T-helper 1 cell treated with Interleukin-12 subunit alpha and Interleukin-12 subunit beta and Interleukin-4 antibody, amounts not matched to agents 30 μg/mL and 1 μg/mL, for 36 hours (primary cell): Measurements from ENCODE around the gene PSMB1.
A peak's percentile ranks its signal among the peaks of the same experiment; 100 is the strongest.

Source experiments
- H3K27ac Mint-ChIP-seq: one replicate; pipeline ENCODE4 v1.8.0; 2021; ENCODE audit warnings: mild to moderate bottlenecking, mixed read lengths
- H3K27me3 Mint-ChIP-seq: one replicate; pipeline ENCODE4 v1.8.0; 2021; ENCODE audit warnings: low read depth, mixed read lengths
- H3K36me3 Mint-ChIP-seq: one replicate; pipeline ENCODE4 v1.8.0; 2021; ENCODE audit warnings: low read depth, mixed read lengths
- H3K4me1 Mint-ChIP-seq: one replicate; pipeline ENCODE4 v1.8.0; 2021; ENCODE audit warnings: low read depth, mixed read lengths
- H3K4me3 Mint-ChIP-seq: one replicate; pipeline ENCODE4 v1.8.0; 2021; ENCODE audit warnings: mild to moderate bottlenecking, moderate library complexity, mixed read lengths
- H3K9me3 Mint-ChIP-seq: one replicate; pipeline ENCODE4 v1.8.0; 2021; ENCODE audit warnings: mixed read lengths

PSMB1 gene

DNA sequence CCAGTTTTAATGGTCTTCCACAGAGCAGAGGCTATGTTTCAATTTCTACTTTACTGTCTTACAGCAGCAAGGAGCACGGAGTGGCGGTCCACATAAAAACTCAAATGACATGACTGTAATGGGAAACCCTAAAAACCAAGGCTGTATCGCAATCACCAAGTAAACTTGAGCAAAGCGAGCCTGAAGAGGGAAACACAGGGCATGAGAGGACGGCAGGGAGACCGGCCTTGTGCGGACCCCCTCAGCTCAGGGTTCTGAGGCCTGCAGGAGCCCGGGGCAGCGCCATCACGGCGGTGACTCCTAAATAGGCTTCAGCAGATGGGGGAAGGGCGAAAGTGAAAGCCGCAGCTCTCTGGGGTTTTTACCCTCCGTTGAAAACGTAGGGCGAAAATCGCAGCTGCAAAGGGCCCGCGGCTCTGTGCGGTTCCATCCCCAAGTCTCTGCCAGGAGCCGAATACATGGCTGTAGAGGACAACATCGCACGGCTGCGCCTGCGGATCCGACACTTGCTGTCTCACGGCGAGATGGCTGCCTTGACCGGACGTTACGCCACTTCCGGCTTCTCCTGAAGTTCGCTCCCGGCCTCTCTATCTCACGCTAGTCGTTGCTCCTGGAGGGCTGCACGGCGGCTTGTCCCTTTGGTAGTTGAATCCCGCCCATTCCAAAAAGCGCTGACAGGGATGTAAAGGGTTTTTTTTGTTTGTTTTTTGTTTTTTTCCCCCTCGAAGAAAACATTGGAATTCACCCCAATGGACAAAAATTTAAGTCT is at the start of gene PSMB1:
TSS of gene PSMB1 (minus strand) at position 543 of the 769 bp plus-strand sequence. CDS start at position 478, 65 bp downstream.
- Mint-ChIP-seq H3K27ac (no peak within 1 kb of the TSS), H3K9me3 (no peaks in the 10 kb centered on the region), H3K36me3 (peaks cover 24% of the 10 kb centered on the region), H3K27me3 (no peaks in the 10 kb centered on the region), H3K4me3 (no peak within 1 kb of the TSS), H3K4me1 (peaks cover 25% of the 10 kb centered on the region)

DNA sequence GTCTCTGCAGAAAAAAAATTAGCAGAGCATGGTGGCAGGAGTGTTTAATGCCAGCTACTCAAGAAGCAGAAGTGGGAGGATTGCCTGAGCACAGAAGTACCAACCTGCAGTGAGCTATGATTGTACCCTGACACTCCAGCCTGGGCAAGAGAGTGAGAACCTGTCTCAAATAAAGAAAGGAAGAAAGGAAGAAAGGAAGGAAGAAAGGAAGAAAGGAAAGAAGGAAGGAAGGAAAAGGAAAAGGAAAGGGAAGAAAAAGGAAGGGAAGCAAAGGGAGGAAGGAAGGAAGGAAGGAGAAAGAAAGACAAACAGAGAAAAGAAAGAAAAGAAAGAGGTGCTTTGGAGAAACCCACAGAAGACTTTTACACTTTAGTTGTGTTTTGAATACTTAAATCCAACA is 44.2 kb upstream of the PSMB1 start:
- Mint-ChIP-seq H3K9me3 (peaks cover 9% of the 10 kb centered on the region), H3K4me3 (no peak overlapping the region), H3K27ac (no peak overlapping the region), H3K36me3 (no peaks in the 10 kb centered on the region), H3K27me3 (peaks cover 31% of the 10 kb centered on the region), H3K4me1 (no peaks in the 10 kb centered on the region)

DNA sequence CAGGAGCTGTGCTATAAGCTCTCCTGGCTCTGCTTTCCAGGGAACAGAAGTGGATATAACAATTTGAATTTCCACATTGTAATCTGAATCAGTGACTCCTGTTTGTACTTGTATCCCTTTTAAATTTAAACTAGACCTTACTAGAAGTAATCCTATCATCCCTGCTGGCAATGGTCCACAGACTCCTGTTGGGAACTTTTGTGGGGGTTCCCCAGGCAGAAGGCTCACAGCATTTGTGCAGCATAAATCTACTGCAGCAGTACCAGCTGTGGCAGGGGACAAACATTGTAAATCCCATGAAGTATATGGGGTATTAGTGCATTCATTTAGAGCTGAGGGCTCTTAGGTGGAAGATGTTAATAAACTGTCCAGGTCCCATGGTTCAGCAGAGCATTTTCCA is 43.3 kb upstream of the PSMB1 start:
- Mint-ChIP-seq H3K4me1 (no peaks in the 10 kb centered on the region), H3K36me3 (no peaks in the 10 kb centered on the region), H3K27ac (no peak overlapping the region), H3K9me3 (peaks cover 18% of the 10 kb centered on the region), H3K27me3 (peaks cover 31% of the 10 kb centered on the region), H3K4me3 (no peak overlapping the region)

DNA sequence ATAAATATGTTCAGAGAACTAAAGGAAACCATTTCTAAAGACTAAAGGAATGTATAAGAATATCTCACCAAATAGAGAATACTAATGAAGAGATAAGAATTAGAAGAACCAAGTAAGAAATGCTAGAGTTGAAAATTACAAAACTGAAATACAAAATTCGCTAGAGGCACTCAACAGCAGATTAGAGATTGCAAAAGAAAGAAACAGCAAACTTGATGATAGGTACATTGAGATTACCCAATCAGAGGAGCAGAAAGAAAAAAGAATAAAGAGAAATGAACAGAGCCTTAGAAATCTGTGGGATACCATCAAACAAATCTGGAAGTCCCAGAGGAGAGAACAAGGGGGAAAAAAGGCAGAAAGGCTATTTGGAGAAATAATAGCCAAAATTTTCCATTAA is 37.6 kb upstream of the PSMB1 start:
- H3K9me3 Mint-ChIP-seq, result peaks cover 30% of the 10 kb centered on the region
- H3K4me3 Mint-ChIP-seq, result no peak overlapping the region
- no peaks in the 10 kb centered on the region for H3K4me1 Mint-ChIP-seq
- peaks cover 23% of the 10 kb centered on the region for H3K27me3 Mint-ChIP-seq
- peaks cover 2% of the 10 kb centered on the region for H3K36me3 Mint-ChIP-seq
- no peak overlapping the region for H3K27ac Mint-ChIP-seq

DNA sequence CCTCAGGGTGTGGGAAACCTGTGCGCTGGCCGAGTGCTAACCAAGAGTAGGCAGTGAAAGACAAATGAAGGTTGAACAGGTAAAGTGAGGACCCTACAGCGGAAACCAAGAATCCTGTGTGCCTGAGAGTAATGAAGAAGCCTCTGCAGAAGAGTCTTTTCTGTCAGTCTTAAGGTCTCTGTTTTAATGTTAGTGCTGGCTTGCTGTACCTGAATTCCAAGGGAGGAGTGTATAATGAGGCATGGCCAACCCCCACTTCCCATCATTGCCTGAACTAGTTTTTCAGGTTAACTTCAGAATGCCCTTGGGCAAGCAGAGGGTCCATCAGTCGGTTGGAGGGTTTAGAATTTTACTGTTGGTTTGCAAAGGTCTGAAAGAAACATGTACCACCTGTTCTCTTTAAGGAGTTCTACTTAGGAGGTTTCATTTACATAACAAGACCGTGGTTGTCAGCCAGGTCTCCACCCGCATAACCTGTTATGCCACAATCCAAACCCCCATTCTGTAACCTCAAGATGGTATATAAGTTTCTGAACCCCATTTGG is 31.9 kb upstream of the PSMB1 start:
- Mint-ChIP-seq H3K9me3 (no peaks in the 10 kb centered on the region), H3K27ac (peak overlapping the region; percentile 92), H3K4me3 (peak overlapping the region; percentile 99), H3K4me1 (peaks cover 28% of the 10 kb centered on the region), H3K36me3 (peaks cover 27% of the 10 kb centered on the region), H3K27me3 (peaks cover 4% of the 10 kb centered on the region)

DNA sequence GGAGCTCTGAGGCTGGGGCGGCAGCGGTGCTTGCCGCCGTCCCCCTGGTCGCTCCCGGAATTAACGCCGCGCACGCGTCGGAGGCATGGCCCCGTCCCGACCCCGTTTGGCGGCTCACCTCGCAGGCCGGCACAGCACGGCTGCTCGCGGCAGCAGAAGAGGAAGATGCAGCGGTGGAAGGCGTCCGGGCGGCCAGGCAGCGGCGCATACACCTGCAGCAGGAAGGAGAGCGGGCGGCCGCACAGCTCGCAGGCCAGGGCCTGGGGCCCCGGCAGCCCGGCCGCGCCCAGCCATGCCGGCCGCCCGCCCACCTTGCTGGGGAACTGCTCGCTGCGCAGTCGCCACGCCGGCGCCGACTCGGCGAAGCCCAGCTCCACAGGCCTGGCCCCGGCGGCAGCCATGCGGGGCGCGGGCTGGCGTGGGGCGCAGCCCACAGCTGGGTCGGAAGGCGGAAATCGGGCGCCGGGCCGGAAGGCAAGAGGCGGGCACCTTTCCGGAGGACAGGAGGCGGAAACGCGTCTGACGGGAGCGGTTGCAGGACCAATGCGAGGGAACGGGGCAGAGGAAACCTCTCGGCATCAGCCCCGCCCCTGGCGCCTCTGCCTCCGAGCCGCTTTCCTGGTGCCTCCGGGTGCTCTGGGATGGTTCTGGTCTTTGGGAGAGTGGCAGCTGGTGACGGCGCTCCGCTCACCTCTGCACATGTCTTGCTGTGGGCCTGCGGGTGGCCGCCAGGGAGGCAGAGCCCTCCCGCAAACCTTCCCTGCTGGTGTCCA is 31.3 kb upstream of the PSMB1 start, which contains the start of gene PDCD2:
TSS of gene PDCD2 (minus strand) at position 457 of the 773 bp plus-strand sequence. CDS start at position 401, 56 bp downstream.
- Mint-ChIP-seq H3K27me3 (peaks cover 4% of the 10 kb centered on the region), H3K27ac (peak within 1 kb of the TSS; percentile 95), H3K4me3 (peak within 1 kb of the TSS; percentile 99), H3K4me1 (peaks cover 28% of the 10 kb centered on the region), H3K36me3 (peaks cover 30% of the 10 kb centered on the region), H3K9me3 (no peaks in the 10 kb centered on the region)

DNA sequence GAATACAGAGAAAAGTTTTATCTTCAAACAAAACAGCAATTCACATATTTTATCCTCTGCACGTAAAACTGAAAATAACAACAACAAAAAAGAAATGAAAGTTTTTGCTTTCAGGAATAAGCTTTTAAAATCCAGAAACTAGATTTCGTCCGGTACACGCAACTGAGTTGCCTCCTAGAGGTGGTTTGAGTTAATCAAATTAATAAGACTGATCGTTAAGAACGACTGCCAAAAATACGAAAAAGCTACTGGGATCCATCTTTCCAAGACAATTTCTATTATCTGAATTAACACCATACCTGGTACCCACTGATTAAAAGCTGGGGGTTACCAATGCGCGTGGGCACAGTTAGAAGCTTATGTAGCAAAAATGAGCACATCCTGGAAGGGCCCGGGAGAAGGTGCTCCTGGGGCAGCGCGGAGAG is 30.7 kb upstream of the PSMB1 start:
- peaks cover 28% of the 10 kb centered on the region for H3K4me1 Mint-ChIP-seq
- H3K27me3 Mint-ChIP-seq, result peaks cover 4% of the 10 kb centered on the region
- peaks cover 31% of the 10 kb centered on the region for H3K36me3 Mint-ChIP-seq
- H3K9me3 Mint-ChIP-seq, result no peaks in the 10 kb centered on the region
- peak overlapping the region; percentile 92 for H3K4me3 Mint-ChIP-seq
- peak overlapping the region; percentile 95 for H3K27ac Mint-ChIP-seq

DNA sequence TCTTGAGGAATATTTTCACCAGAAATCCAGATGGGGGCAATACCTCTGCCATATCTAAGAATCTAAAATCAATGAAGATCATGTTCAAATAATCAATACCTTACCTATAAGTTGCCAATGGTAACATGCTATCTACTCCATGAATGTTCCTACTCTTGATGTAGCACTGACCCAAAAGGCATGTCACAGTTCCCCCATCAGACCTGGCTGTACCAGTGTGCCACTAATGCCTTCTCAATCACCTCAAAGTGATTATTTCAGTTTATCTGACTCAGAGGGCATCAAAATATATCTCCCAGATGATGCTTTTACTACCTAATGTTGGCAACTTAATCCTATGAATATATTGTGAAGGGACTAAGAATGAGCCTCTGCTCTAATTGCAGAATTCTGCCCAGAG is 25.8 kb upstream of the PSMB1 start:
- no peak overlapping the region for H3K4me3 Mint-ChIP-seq
- H3K36me3 Mint-ChIP-seq, result peaks cover 47% of the 10 kb centered on the region
- H3K9me3 Mint-ChIP-seq, result no peaks in the 10 kb centered on the region
- H3K4me1 Mint-ChIP-seq, result peaks cover 20% of the 10 kb centered on the region
- H3K27me3 Mint-ChIP-seq, result no peaks in the 10 kb centered on the region
- no peak overlapping the region for H3K27ac Mint-ChIP-seq

DNA sequence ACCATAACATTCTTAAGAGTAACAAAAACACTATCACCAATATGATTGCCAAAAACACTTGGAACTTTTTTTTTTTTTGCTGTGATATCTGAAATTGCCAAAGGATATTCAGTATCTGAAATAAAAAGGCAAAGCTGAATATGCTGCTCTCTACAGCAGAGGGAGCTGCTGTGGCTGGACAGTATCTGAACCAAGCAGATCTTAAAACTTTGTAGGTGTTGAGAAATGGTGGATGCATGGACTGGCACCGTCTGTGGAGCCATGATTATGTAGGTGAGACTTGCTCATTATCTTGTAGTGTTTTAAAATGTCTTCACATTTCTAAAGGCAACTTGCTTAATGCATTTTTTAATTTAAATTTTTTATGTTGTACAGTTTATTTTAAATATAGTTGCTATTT is 22.1 kb upstream of the PSMB1 start:
- Mint-ChIP-seq H3K27ac (no peak overlapping the region), H3K9me3 (no peaks in the 10 kb centered on the region)

DNA sequence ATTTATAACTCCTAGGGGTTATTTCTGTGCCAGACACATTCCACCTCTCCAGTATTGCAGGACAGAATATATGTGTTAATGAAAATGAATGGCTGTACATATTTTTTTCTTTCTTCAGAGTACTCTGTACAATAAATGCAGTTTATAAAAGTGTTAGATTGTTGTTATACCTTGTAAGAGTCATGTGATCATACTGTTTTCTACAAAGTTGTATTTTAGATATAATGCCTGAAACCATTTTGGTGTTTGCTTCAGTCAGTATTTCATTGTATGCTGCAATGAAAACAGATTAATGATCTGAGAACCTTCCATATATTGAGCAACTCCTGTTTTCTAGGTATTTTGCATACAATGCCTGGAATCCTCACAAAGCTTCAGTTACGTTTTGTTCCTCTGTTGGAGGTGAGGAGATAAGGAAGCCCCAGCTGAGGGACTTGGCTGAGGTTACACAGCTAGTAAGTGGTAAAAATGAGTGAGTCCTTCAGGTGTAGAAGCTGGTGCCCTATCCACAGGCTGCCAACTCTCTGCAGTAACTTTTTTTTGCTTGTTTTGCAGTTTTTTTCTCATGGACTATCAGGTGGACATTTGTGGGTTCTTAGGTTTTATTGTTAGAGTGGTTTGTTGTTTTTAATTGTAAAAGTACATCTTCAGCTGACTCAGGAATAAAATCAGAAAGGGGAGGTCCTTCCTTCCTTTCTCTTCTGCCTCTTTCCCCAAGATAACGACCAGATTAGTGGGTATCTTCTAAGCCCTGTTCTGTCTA is 19.8 kb upstream of the PSMB1 start:
- H3K27ac Mint-ChIP-seq, result no peak overlapping the region
- no peaks in the 10 kb centered on the region for H3K4me1 Mint-ChIP-seq
- H3K27me3 Mint-ChIP-seq, result no peaks in the 10 kb centered on the region
- H3K4me3 Mint-ChIP-seq, result no peak overlapping the region
- no peaks in the 10 kb centered on the region for H3K9me3 Mint-ChIP-seq
- H3K36me3 Mint-ChIP-seq, result peaks cover 35% of the 10 kb centered on the region

More for the DNA sequence above, 22.1 kb upstream of the PSMB1 start:
- Mint-ChIP-seq H3K4me3 (no peak overlapping the region), H3K27me3 (no peaks in the 10 kb centered on the region), H3K4me1 (no peaks in the 10 kb centered on the region), H3K36me3 (peaks cover 40% of the 10 kb centered on the region)

DNA sequence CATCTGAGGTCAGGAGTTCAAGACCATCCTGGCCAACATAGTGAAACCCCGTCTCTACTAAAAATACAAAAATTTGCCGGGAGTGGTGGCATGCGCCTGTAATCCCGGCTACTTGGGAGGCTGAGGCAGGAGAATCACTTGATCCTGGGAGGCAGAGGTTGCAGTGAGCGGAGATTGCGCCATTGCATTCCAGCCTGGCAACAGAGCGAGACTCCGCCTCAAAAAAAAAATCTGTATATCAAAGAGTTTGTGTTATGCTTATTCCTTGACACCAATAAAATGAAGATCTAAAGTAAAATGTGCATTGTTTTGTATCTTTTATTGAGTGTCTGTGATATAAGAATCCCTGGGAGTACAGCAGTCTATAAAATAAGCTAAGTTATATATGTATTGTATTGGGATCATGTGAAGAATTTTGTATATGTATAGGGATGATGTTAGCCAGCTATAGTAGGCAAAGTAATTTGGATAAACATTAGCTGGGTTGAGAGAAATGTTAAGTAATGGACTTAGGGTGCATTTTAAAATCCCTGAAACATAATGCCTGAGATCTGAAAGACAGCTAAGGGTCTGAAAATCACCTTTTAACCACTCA is 11.9 kb upstream of the PSMB1 start:
- Mint-ChIP-seq H3K4me1 (peaks cover 8% of the 10 kb centered on the region), H3K4me3 (no peak overlapping the region), H3K9me3 (no peaks in the 10 kb centered on the region), H3K27ac (no peak overlapping the region), H3K27me3 (no peaks in the 10 kb centered on the region), H3K36me3 (peaks cover 32% of the 10 kb centered on the region)

DNA sequence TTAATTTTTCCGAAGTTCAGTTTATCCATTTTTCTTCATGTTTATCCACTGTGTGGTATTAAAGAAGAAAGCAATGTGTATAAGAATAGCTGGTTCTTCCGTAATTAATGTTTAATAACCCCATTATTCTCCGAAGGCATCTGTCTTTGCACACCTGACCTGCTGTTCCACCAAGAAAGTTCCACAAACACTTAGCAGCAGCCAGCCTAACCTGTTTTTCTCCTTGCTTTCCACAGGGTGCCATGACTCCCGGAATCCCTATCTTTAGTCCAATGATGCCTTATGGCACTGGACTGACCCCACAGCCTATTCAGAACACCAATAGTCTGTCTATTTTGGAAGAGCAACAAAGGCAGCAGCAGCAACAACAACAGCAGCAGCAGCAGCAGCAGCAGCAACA is 8.4 kb upstream of the PSMB1 start:
- Mint-ChIP-seq H3K9me3 (no peaks in the 10 kb centered on the region), H3K27me3 (no peaks in the 10 kb centered on the region), H3K4me1 (peaks cover 26% of the 10 kb centered on the region), H3K27ac (no peak overlapping the region), H3K36me3 (peaks cover 36% of the 10 kb centered on the region), H3K4me3 (no peak overlapping the region)

DNA sequence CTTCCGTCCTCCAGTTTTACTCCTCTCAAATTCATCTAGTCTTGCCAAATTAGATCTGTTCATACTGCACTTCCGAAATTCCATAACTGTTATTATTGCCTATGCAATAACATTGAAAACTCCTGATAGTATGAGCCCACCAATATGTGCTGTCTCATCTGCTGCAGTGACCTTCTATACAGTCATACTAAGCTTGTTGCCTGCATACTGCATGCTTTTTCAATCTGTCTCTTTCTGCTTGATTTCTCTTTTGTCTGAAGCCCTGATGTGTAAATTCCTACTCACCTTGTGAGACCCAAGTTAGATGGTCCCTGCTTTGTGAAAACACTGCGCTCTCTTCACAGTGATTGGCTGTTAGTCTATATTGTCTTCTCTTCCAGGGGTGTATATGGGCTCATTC is 2.2 kb upstream of the PSMB1 start:
- H3K27me3 Mint-ChIP-seq, result no peaks in the 10 kb centered on the region
- no peaks in the 10 kb centered on the region for H3K9me3 Mint-ChIP-seq
- H3K4me3 Mint-ChIP-seq, result no peak overlapping the region
- no peak overlapping the region for H3K27ac Mint-ChIP-seq
- peaks cover 20% of the 10 kb centered on the region for H3K36me3 Mint-ChIP-seq
- peaks cover 29% of the 10 kb centered on the region for H3K4me1 Mint-ChIP-seq

DNA sequence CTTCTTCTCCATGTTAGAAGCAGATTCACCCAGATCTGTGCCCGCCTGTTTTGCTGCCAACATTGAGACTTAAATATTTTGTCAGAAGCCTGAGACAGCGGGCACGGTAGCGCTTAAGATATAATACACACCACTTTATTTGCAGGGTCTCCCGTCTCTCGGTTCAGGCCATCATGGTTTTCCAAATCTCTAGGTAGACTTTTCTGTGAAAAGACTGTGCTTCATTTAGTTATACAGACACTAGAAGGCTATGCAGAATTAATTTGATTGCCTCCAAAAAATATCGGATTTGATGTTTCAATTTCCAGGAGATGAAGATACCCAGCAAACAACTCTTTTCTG is 1.7 kb upstream of the PSMB1 start:
- Mint-ChIP-seq H3K36me3 (peaks cover 24% of the 10 kb centered on the region), H3K27me3 (no peaks in the 10 kb centered on the region), H3K4me3 (no peak overlapping the region), H3K9me3 (no peaks in the 10 kb centered on the region), H3K27ac (no peak overlapping the region), H3K4me1 (peaks cover 29% of the 10 kb centered on the region)
